HG03175 (cell line): Measurements from ENCODE around the gene BHLHE41.

Experiments used
- ATAC-seq: cut with Tn5 transposase; IDR thresholded peaks from one replicate; pipeline ENCODE4 v1.9.1; 2021; ENCODE audit warnings: mild to moderate bottlenecking, moderate library complexity; ENCODE audit not compliant: unreplicated experiment

BHLHE41 gene

GRCh38 chr12:26135010-26135420 lies 10.2 kb upstream of the BHLHE41 start:
- ATAC-seq, result no peak

- no peak for ATAC-seq
These were observed 9.7 kb upstream of the BHLHE41 start for GRCh38 chr12:26134540-26134939.

- ATAC-seq, result no peak
These were observed 8.7 kb upstream of the BHLHE41 start for GRCh38 chr12:26133521-26133920.

GRCh38 chr12:26132866-26133265 lies 8.0 kb upstream of the BHLHE41 start:
- no peak for ATAC-seq

GRCh38 chr12:26131936-26132335 lies 7.1 kb upstream of the BHLHE41 start:
- ATAC-seq, result no peak

GRCh38 chr12:26130728-26131127 lies 5.9 kb upstream of the BHLHE41 start:
- ATAC-seq, result peak; percentile 58

GRCh38 chr12:26128168-26128567 lies 3.3 kb upstream of the BHLHE41 start:
- ATAC-seq, result no peak

GRCh38 chr12:26127404-26127803 lies 2.6 kb upstream of the BHLHE41 start:
- ATAC-seq, result no peak

GRCh38 chr12:26126340-26127284 lies 1.8 kb upstream of the BHLHE41 start:
- ATAC-seq, result peak; percentile 39

- peak; percentile 30 for ATAC-seq
These were observed 833 bp upstream of the BHLHE41 start for GRCh38 chr12:26125400-26126339.

GRCh38 chr12:26123482-26123980 lies 1.3 kb downstream of the BHLHE41 start:
- ATAC-seq, result no peak

GRCh38 chr12:26122681-26123481 lies 2.0 kb downstream of the BHLHE41 start:
- no peak for ATAC-seq

- no peak for ATAC-seq
These were observed 2.7 kb downstream of the BHLHE41 start for GRCh38 chr12:26122061-26122680.

GRCh38 chr12:26121323-26122060 lies 3.3 kb downstream of the BHLHE41 start:
- no peak for ATAC-seq

GRCh38 chr12:26120561-26121274 lies 4.1 kb downstream of the BHLHE41 start:
- no peak for ATAC-seq

GRCh38 chr12:26119391-26119989 lies 5.3 kb downstream of the BHLHE41 start:
- peak; percentile 49 for ATAC-seq

- no peak for ATAC-seq
These were observed 6.5 kb downstream of the BHLHE41 start for GRCh38 chr12:26118308-26118707.
